GM23338 (cell line): Measurements from ENCODE around the gene TMEM41B. TPM values are rescaled to one million over a fixed set of nuclear protein-coding genes. Genes with fewer than 3 reads are reported as not detected.
"Not testable (repeated sequence)": the region's sequence is repeated elsewhere in the genome, so short reads cannot be mapped to it uniquely, and the experiment has no call there.

ENCODE experiments used
- ATAC-seq: fragments of 200-7000 bp; cut with Tn5 transposase; 3 replicates; pipeline ENCODE4 v1.9.1; 2020
- DNase-seq: peaks from one replicate; pipeline ENCODE4 v3.0.0-alpha.2; 2015; ENCODE audit warnings: low spot score
- H2AFZ ChIP-seq: fragments of 200-600 bp; sonication (generic); 2 replicates; pipeline ENCODE4 v1.8.0; 2016; ENCODE audit warnings: antibody characterized with exemption, mild to moderate bottlenecking, moderate library complexity
- H3F3A ChIP-seq: fragments of 200-600 bp; sonication (generic); replicated peaks from 2 replicates; pipeline ENCODE4 v1.8.0; 2017; ENCODE audit warnings: antibody characterized with exemption, mixed run types, low read depth
- H3K27ac ChIP-seq: fragments of 200-600 bp; sonication (generic); 2 replicates; pipeline ENCODE4 v1.6.1; 2016; ENCODE audit warnings: low read depth
- H3K27me3 ChIP-seq: fragments of 200-600 bp; sonication (generic); 2 replicates; pipeline ENCODE4 v1.8.0; 2016; ENCODE audit warnings: mild to moderate bottlenecking, mixed run types, moderate library complexity; ENCODE audit not compliant: insufficient read depth
- H3K36me3 ChIP-seq: fragments of 200-600 bp; sonication (generic); 2 replicates; pipeline ENCODE4 v1.8.0; 2016; ENCODE audit warnings: mild to moderate bottlenecking; ENCODE audit not compliant: insufficient read depth
- H3K4me1 ChIP-seq: fragments of 200-600 bp; sonication (generic); 2 replicates; pipeline ENCODE4 v1.8.0; 2016; ENCODE audit warnings: mild to moderate bottlenecking, moderate library complexity; ENCODE audit not compliant: insufficient read depth
- H3K4me2 ChIP-seq: fragments of 200-600 bp; sonication (generic); 2 replicates; pipeline ENCODE4 v1.7.1; 2017; ENCODE audit warnings: mixed run types
- H3K4me3 ChIP-seq: fragments of 200-600 bp; sonication (generic); 2 replicates; pipeline ENCODE4 v1.6.1; 2016; ENCODE audit warnings: mixed run types
- H3K79me2 ChIP-seq: fragments of 200-600 bp; sonication (generic); replicated peaks from 2 replicates; pipeline ENCODE4 v1.8.0; 2017; ENCODE audit warnings: mild to moderate bottlenecking; ENCODE audit not compliant: insufficient read depth
- H3K9me2 ChIP-seq: fragments of 200-600 bp; sonication (generic); 2 replicates; pipeline ENCODE4 v1.8.0; 2017; ENCODE audit not compliant: insufficient read depth
- H4K20me1 ChIP-seq: fragments of 200-600 bp; sonication (generic); replicated peaks from 2 replicates; pipeline ENCODE4 v1.8.0; 2017; ENCODE audit warnings: mild to moderate bottlenecking; ENCODE audit not compliant: insufficient read depth
- H3K27ac Mint-ChIP-seq: 2 replicates; pipeline ENCODE4 v1.8.0; 2020; ENCODE audit warnings: inconsistent platforms, mild to moderate bottlenecking, moderate library complexity, mixed read lengths
- H3K27me3 Mint-ChIP-seq: 3 replicates; pipeline ENCODE4 v1.8.0; 2022; ENCODE audit warnings: low read depth, mild to moderate bottlenecking, moderate library complexity, mixed read lengths, inconsistent platforms; ENCODE audit not compliant: insufficient read depth, poor library complexity
- H3K36me3 Mint-ChIP-seq: 3 replicates; pipeline ENCODE4 v1.8.0; 2021; ENCODE audit warnings: low read depth, mild to moderate bottlenecking, inconsistent platforms, moderate library complexity, mixed read lengths
- H3K4me1 Mint-ChIP-seq: 3 replicates; pipeline ENCODE4 v1.8.0; 2020; ENCODE audit warnings: mild to moderate bottlenecking, inconsistent platforms, mixed read lengths
- H3K4me3 Mint-ChIP-seq: 3 replicates; pipeline ENCODE4 v1.8.0; 2021; ENCODE audit warnings: moderate library complexity, mild to moderate bottlenecking, inconsistent platforms, mixed read lengths
- H3K9me3 Mint-ChIP-seq: 3 replicates; pipeline ENCODE4 v1.8.0; 2020; ENCODE audit warnings: moderate library complexity, mild to moderate bottlenecking, inconsistent platforms, mixed read lengths
- CREB1 ChIP-seq: fragments of 250-450 bp; sonication (Bioruptor Pico); IDR thresholded peaks from 2 replicates; pipeline ENCODE4 v1.5.0; 2020; ENCODE audit warnings: low read depth, mild to moderate bottlenecking, moderate library complexity
- ZNF462 ChIP-seq: fragments of 250-450 bp; sonication (Bioruptor Pico); IDR thresholded peaks from 2 replicates; pipeline ENCODE4 v1.5.0; 2020; ENCODE audit warnings: mild to moderate bottlenecking, moderate library complexity
- polyA plus RNA-seq: library from polyadenylated mRNA; unstranded; fragments of >200 nt; fragmentation: Nextera tagmentation; extraction: Ambion mirVana; gene quantifications from 2 replicates; pipeline ENCODE4 v1.2.1, GENCODE V29; 2016
- total RNA-seq: library from RNA; depleted of rRNA; stranded (reverse); fragments of >200 nt; shearing (Covaris generic); gene quantifications from 2 replicates; pipeline ENCODE4 v1.2.3, GENCODE V29; 2014
- TF ChIP-seq, protein P1 (sequence below), 2 experiments: fragments of 200-600 bp in 1 of 2; sonication (generic) in 1 of 2; conservative IDR thresholded peaks; 2 replicates each; pipeline versions ENCODE4 v1.5.1 to v1.6.1; 2016 to 2017; ENCODE audit warnings: antibody characterized with exemption in 2 of 2, low read depth in 2 of 2, mild to moderate bottlenecking in 2 of 2, moderate library complexity in 1 of 2

TMEM41B gene
- total and polyA plus RNA-seq, 2 experiments from 2014 or later, result 34.4 to 53.8 TPM

- H3K4me2 ChIP-seq, result 0 out of 2 replicates have a peak overlapping the region, but pooled peaks have one; percentile 17
- H3K27me3 ChIP-seq, result no peaks in the 10 kb centered on the region
- DNase-seq, result peak; percentile 23
- peak overlapping the region; percentile 100 for H3K27ac ChIP-seq
- H4K20me1 ChIP-seq, result no peaks in the 10 kb centered on the region
- Mint-ChIP-seq H3K27ac (peak overlapping the region; percentile 100), H3K4me3 (no peak overlapping the region), H3K36me3 (no peaks in the 10 kb centered on the region), H3K9me3 (no peaks in the 10 kb centered on the region), H3K27me3 (peaks cover 12% of the 10 kb centered on the region), H3K4me1 (peaks cover 29% of the 10 kb centered on the region)
- H2AFZ ChIP-seq, result peak overlapping the region; percentile 48; the same call in 1 of the 2 replicates
- peak; percentile 5; the same call in 2 of the 3 replicates for ATAC-seq
- H3K9me2 ChIP-seq, result no peaks in the 10 kb centered on the region
- H3F3A ChIP-seq, result peaks cover 13% of the 10 kb centered on the region
- no peaks in the 10 kb centered on the region for H3K36me3 ChIP-seq
- no peaks in the 10 kb centered on the region for H3K79me2 ChIP-seq
- H3K4me1 ChIP-seq, result peaks cover 18% of the 10 kb centered on the region
- TF ChIP-seq, protein P1, sequence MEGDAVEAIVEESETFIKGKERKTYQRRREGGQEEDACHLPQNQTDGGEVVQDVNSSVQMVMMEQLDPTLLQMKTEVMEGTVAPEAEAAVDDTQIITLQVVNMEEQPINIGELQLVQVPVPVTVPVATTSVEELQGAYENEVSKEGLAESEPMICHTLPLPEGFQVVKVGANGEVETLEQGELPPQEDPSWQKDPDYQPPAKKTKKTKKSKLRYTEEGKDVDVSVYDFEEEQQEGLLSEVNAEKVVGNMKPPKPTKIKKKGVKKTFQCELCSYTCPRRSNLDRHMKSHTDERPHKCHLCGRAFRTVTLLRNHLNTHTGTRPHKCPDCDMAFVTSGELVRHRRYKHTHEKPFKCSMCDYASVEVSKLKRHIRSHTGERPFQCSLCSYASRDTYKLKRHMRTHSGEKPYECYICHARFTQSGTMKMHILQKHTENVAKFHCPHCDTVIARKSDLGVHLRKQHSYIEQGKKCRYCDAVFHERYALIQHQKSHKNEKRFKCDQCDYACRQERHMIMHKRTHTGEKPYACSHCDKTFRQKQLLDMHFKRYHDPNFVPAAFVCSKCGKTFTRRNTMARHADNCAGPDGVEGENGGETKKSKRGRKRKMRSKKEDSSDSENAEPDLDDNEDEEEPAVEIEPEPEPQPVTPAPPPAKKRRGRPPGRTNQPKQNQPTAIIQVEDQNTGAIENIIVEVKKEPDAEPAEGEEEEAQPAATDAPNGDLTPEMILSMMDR (conservative IDR thresholded peaks at IDR 0.05; ENCODE audit: low read depth in 2 of 2), result peak in 1 of 2 experiments; percentile 29; a peak in 1 of 4 replicates
- TF ChIP-seq CREB1 (CRISPR knock-in tag) (no peak), ZNF462 (no peak)
- H3K4me3 ChIP-seq, result no peak overlapping the region
These were observed 48.0 kb upstream of the TMEM41B start for GRCh38 chr11:9362393-9362863.

GRCh38 chr11:9360862-9361622, 46.6 kb upstream of the TMEM41B start:
- Histone ChIP-seq H3K4me1 (peaks cover 18% of the 10 kb centered on the region), H3F3A (peaks cover 18% of the 10 kb centered on the region)
- ATAC-seq, H3K4me3 ChIP-seq, H3K9me3 Mint-ChIP-seq, H4K20me1 ChIP-seq, H3K36me3 ChIP-seq, H3K79me2 ChIP-seq, H2AFZ ChIP-seq, H3K4me3 Mint-ChIP-seq, H3K9me2 ChIP-seq, H3K27me3 ChIP-seq, H3K4me2 ChIP-seq, DNase-seq, H3K36me3 Mint-ChIP-seq, H3K27ac Mint-ChIP-seq, H3K27ac ChIP-seq: not testable (repeated sequence)
- H3K4me1 Mint-ChIP-seq, result peaks cover 29% of the 10 kb centered on the region
- peaks cover 11% of the 10 kb centered on the region for H3K27me3 Mint-ChIP-seq
